ENCODE results near the gene PKNOX1. TPM values are rescaled to one million over a fixed set of nuclear protein-coding genes. Genes with fewer than 3 reads are reported as not detected.
"Not testable (repeated sequence)": the region's sequence is repeated elsewhere in the genome, so short reads cannot be mapped to it uniquely, and the experiment has no call there.

PKNOX1 gene
- total RNA-seq, 1 experiment from 2014 or later = 20.0 TPM

DNA sequence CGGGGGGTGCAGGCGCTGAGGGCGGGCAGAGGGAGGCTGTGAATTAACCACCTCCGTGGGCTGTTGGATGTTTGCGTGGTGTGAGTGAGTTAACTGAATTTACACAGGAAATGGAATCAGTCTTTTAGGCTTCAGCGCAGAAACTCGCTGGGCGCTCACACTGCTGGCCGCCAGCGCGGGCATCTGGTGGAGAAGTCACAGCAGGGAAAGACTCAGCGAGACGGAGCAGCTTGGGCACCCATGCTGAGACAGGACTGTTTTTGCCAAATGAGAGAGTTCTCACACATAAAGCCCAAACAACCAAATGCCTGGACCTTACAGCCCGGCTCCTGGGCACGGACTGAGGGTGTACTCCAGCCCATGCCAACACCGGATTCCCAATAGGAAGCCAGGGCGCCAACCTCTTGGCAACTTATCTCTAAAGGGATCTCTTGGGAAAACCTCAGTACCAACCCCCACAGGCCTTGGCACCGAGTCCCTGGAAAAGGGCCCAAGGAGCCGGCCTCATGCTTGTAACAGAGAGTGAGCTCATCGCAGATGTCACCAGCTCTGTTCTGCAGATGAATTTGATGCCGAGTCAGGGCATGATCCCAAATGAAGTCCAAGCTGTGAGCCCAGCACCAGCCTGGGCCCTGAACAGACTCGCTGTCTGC, 90.0 kb downstream of the PKNOX1 start:
- not testable (repeated sequence) for DNase-seq; H3K36me3 ChIP-seq (replicated peaks; ENCODE audit: control insufficient read depth, insufficient read depth, low read length); H3K4me3 ChIP-seq (ENCODE audit: insufficient read depth, low read depth, low read length); H3K27me3 ChIP-seq (ENCODE audit: control insufficient read depth, insufficient read depth, low read length)

- H3K4me3 ChIP-seq (ENCODE audit: insufficient read depth, low read depth, low read length); H3K36me3 ChIP-seq (replicated peaks; ENCODE audit: control insufficient read depth, insufficient read depth, low read length); H3K27me3 ChIP-seq (ENCODE audit: control insufficient read depth, insufficient read depth, low read length); DNase-seq: not testable (repeated sequence)
Observed at GRCh38 chr21:43065991-43066390, 91.6 kb downstream of the PKNOX1 start.

GRCh38 chr21:43066690-43067089, 92.3 kb downstream of the PKNOX1 start:
- not testable (repeated sequence) for H3K36me3 ChIP-seq (replicated peaks; ENCODE audit: control insufficient read depth, insufficient read depth, low read length); H3K4me3 ChIP-seq (ENCODE audit: insufficient read depth, low read depth, low read length); H3K27me3 ChIP-seq (ENCODE audit: control insufficient read depth, insufficient read depth, low read length); DNase-seq

GRCh38 chr21:43068065-43068464, 93.7 kb downstream of the PKNOX1 start:
- not testable (repeated sequence) for H3K4me3 ChIP-seq (ENCODE audit: insufficient read depth, low read depth, low read length); DNase-seq; H3K27me3 ChIP-seq (ENCODE audit: control insufficient read depth, insufficient read depth, low read length); H3K36me3 ChIP-seq (replicated peaks; ENCODE audit: control insufficient read depth, insufficient read depth, low read length)

DNA sequence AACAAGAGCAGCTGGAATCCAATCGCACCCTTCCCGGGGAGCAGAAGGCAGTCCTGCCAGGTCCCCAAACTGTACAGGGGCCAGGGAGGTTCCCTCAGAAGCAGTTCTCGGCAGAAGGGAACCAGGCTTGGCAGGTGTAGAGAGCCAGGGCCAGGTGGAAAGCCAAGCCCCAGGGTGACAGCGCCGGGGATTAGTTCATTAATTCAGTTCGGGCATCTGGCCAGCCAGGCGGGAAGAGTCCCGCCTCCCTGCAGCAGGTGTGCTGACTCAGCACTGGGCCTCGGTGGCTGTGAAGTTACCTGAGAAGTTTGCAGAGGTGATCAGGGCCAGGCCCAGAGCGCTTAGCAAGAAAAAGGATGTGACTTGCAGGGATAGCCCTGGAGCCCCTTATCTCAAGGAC, 95.3 kb downstream of the PKNOX1 start:
- not testable (repeated sequence) for H3K4me3 ChIP-seq (ENCODE audit: insufficient read depth, low read depth, low read length); DNase-seq; H3K27me3 ChIP-seq (ENCODE audit: control insufficient read depth, insufficient read depth, low read length); H3K36me3 ChIP-seq (replicated peaks; ENCODE audit: control insufficient read depth, insufficient read depth, low read length)

DNA sequence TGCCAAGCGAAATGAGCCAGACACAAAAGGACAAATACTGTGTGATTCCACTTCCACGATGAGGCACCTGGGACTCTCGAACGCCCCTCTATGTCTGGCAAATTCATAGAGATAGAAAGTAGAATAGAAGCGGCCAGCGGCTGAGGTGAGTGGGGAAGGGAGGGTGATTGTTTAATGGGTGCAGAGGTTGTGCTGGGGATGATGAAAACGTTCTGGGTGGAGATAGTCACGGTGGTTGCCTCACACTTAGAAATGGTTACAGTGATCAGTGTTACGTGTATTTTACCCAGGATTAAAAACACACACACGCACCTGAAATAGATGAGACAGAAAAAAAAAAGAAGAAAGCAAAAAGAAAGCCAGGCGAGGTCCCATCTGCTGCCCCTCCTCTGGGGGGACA, 98.4 kb downstream of the PKNOX1 start:
- not testable (repeated sequence) for H3K36me3 ChIP-seq (replicated peaks; ENCODE audit: control insufficient read depth, insufficient read depth, low read length); DNase-seq; H3K27me3 ChIP-seq (ENCODE audit: control insufficient read depth, insufficient read depth, low read length); H3K4me3 ChIP-seq (ENCODE audit: insufficient read depth, low read depth, low read length)

- not testable (repeated sequence) for H3K36me3 ChIP-seq (replicated peaks; ENCODE audit: control insufficient read depth, insufficient read depth, low read length); H3K27me3 ChIP-seq (ENCODE audit: control insufficient read depth, insufficient read depth, low read length); H3K4me3 ChIP-seq (ENCODE audit: insufficient read depth, low read depth, low read length); DNase-seq
Observed at GRCh38 chr21:43074401-43075169, 100.2 kb downstream of the PKNOX1 start.

GRCh38 chr21:43075170-43076022, 101.0 kb downstream of the PKNOX1 start, which contains the start of gene CBS:
Gene CBS (minus strand): TSS chr21:43075835. CDS start chr21:43072193, 3,642 bp downstream.
- DNase-seq; H3K27me3 ChIP-seq (ENCODE audit: control insufficient read depth, insufficient read depth, low read length); H3K36me3 ChIP-seq (replicated peaks; ENCODE audit: control insufficient read depth, insufficient read depth, low read length): not testable (repeated sequence)
- H3K4me3 ChIP-seq (ENCODE audit: insufficient read depth, low read depth, low read length) = peak within 1 kb of the TSS; percentile 32

- DNase-seq; H3K27me3 ChIP-seq (ENCODE audit: control insufficient read depth, insufficient read depth, low read length); H3K4me3 ChIP-seq (ENCODE audit: insufficient read depth, low read depth, low read length); H3K36me3 ChIP-seq (replicated peaks; ENCODE audit: control insufficient read depth, insufficient read depth, low read length): not testable (repeated sequence)
Observed at GRCh38 chr21:43076023-43076637, 101.8 kb downstream of the PKNOX1 start.

- H3K36me3 ChIP-seq (replicated peaks; ENCODE audit: control insufficient read depth, insufficient read depth, low read length); H3K27me3 ChIP-seq (ENCODE audit: control insufficient read depth, insufficient read depth, low read length); DNase-seq: not testable (repeated sequence)
- peak overlapping the region; percentile 32 for H3K4me3 ChIP-seq (ENCODE audit: insufficient read depth, low read depth, low read length)
Observed at GRCh38 chr21:43076643-43077042, 102.3 kb downstream of the PKNOX1 start.

- H3K36me3 ChIP-seq (replicated peaks; ENCODE audit: control insufficient read depth, insufficient read depth, low read length); DNase-seq; H3K27me3 ChIP-seq (ENCODE audit: control insufficient read depth, insufficient read depth, low read length); H3K4me3 ChIP-seq (ENCODE audit: insufficient read depth, low read depth, low read length): not testable (repeated sequence)
Observed at GRCh38 chr21:43082587-43083300, 108.4 kb downstream of the PKNOX1 start.
